ENCODE data around the gene HOXD1.

The HOXD1 gene

DNA sequence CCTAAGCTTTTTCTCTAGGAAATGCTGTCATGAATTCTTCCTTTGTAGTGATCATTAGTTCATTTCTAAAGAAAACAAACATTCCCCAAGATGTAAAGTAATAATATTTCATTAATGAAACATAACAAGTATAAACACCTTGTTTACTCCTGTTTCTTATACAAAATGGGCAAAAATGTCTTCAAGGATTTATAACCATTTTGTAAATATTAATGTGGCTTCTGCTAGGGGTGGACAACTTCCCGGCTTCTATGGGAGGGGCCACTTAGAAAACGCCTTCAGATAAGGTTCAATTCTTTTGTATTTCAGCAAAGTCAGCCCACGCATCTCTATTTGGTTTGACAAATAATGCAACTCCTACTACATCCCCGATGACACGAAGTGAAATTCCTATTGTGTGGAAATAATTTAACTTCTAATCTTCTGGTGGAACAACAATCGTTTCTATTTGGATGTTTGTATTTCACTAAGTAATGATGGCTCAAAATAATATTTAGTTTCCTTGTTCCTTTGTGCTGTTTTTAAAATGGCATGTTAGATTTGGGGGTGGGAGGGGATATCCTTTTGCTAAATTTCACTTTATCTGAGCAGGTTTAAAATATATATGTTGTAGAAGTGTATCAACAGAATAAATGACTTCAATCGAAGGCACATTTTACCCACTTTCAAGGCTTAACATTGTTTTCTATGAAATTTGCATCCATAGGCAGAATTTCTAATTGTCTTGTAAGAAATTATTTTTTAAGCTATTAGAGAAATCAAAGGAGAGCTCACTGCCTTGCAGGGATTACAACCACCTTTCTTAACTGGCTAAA lies 14.7 kb upstream of the HOXD1 start:
- no peak overlapping the region for H3K4me3 ChIP-seq (ENCODE audit: insufficient read depth, low read length, poor library complexity, severe bottlenecking)
- H3K27me3 ChIP-seq (ENCODE audit: low read length), result no peaks in the 10 kb centered on the region
- no peak for TF ChIP-seq CTCF (IDR thresholded peaks at IDR 0.05; ENCODE audit: insufficient read depth, low read length, poor library complexity, severe bottlenecking)
- no peak for TF ChIP-seq EZH2phosphoT487 (conservative IDR thresholded peaks at IDR 0.05; ENCODE audit: low read length)
- no peaks in the 10 kb centered on the region for H4K20me1 ChIP-seq (ENCODE audit: low read depth, low read length)
- no peaks in the 10 kb centered on the region for H3K9me3 ChIP-seq (ENCODE audit: insufficient read depth, low read length)
- no peaks in the 10 kb centered on the region for H3K9me2 ChIP-seq (replicated peaks; ENCODE audit: insufficient read depth, low read length)
- no peaks in the 10 kb centered on the region for H3F3A ChIP-seq (ENCODE audit: insufficient read depth)
- no peak overlapping the region for H3K27ac ChIP-seq (ENCODE audit: low read depth, low read length)
- H3K9ac ChIP-seq (ENCODE audit: low read length), result no peak overlapping the region
- H3K36me3 ChIP-seq (ENCODE audit: low read length), result no peaks in the 10 kb centered on the region
- no peak overlapping the region for H3K4me2 ChIP-seq (ENCODE audit: low read depth, low read length, poor library complexity, severe bottlenecking)
- H2AFZ ChIP-seq (ENCODE audit: low read depth, low read length, severe bottlenecking), result peak overlapping the region; percentile 26
- no peaks in the 10 kb centered on the region for H3K79me2 ChIP-seq (ENCODE audit: insufficient read depth, low read length)

DNA sequence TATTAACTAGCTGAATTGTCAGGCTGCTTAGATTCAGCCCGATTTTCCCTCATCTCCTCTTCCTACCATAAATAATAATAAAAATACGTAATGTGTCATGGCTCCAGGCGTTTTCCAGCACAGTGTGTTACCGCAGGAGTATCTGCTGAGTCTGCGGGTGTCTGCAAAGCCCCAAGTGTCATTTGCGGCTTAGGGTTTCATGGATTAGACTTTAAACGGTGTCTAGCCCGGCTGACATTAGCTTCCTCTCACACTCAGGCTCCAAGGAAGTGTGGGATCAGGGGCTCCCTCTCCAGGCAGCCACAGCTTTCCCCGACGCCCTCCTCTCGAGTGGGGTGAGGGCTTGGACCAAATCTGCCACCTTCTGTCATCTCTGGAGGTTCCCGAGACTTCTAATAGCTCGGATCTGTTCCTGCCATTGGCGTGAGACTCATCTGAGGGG lies 14.1 kb upstream of the HOXD1 start:
- H3K27ac ChIP-seq (ENCODE audit: low read depth, low read length), result no peak overlapping the region
- no peaks in the 10 kb centered on the region for H3K27me3 ChIP-seq (ENCODE audit: low read length)
- H4K20me1 ChIP-seq (ENCODE audit: low read depth, low read length), result no peaks in the 10 kb centered on the region
- no peak for TF ChIP-seq EZH2phosphoT487 (conservative IDR thresholded peaks at IDR 0.05; ENCODE audit: low read length)
- TF ChIP-seq CTCF (IDR thresholded peaks at IDR 0.05; ENCODE audit: insufficient read depth, low read length, poor library complexity, severe bottlenecking), result no peak
- no peak overlapping the region for H3K4me3 ChIP-seq (ENCODE audit: insufficient read depth, low read length, poor library complexity, severe bottlenecking)
- H3F3A ChIP-seq (ENCODE audit: insufficient read depth), result no peaks in the 10 kb centered on the region
- H3K9me2 ChIP-seq (replicated peaks; ENCODE audit: insufficient read depth, low read length), result no peaks in the 10 kb centered on the region
- H2AFZ ChIP-seq (ENCODE audit: low read depth, low read length, severe bottlenecking), result peak overlapping the region; percentile 26
- H3K9me3 ChIP-seq (ENCODE audit: insufficient read depth, low read length), result no peaks in the 10 kb centered on the region
- H3K9ac ChIP-seq (ENCODE audit: low read length), result no peak overlapping the region
- H3K79me2 ChIP-seq (ENCODE audit: insufficient read depth, low read length), result no peaks in the 10 kb centered on the region
- no peaks in the 10 kb centered on the region for H3K36me3 ChIP-seq (ENCODE audit: low read length)
- H3K4me2 ChIP-seq (ENCODE audit: low read depth, low read length, poor library complexity, severe bottlenecking), result no peak overlapping the region

- H3K4me3 ChIP-seq (ENCODE audit: insufficient read depth, low read length, poor library complexity, severe bottlenecking), result no peak overlapping the region
- no peak overlapping the region for H3K27ac ChIP-seq (ENCODE audit: low read depth, low read length)
- H3K27me3 ChIP-seq (ENCODE audit: low read length), result no peaks in the 10 kb centered on the region
- no peak overlapping the region for H2AFZ ChIP-seq (ENCODE audit: low read depth, low read length, severe bottlenecking)
- no peaks in the 10 kb centered on the region for H3K9me2 ChIP-seq (replicated peaks; ENCODE audit: insufficient read depth, low read length)
- H3K36me3 ChIP-seq (ENCODE audit: low read length), result no peaks in the 10 kb centered on the region
- H3F3A ChIP-seq (ENCODE audit: insufficient read depth), result no peaks in the 10 kb centered on the region
- no peaks in the 10 kb centered on the region for H3K9me3 ChIP-seq (ENCODE audit: insufficient read depth, low read length)
- H3K4me2 ChIP-seq (ENCODE audit: low read depth, low read length, poor library complexity, severe bottlenecking), result no peak overlapping the region
- TF ChIP-seq EZH2phosphoT487 (conservative IDR thresholded peaks at IDR 0.05; ENCODE audit: low read length) (no peak), CTCF (IDR thresholded peaks at IDR 0.05; ENCODE audit: insufficient read depth, low read length, poor library complexity, severe bottlenecking) (no peak)
- H3K79me2 ChIP-seq (ENCODE audit: insufficient read depth, low read length), result no peaks in the 10 kb centered on the region
- H3K9ac ChIP-seq (ENCODE audit: low read length), result no peak overlapping the region
- no peaks in the 10 kb centered on the region for H4K20me1 ChIP-seq (ENCODE audit: low read depth, low read length)
Observed at GRCh38 chr2:176174824-176175708, 13.4 kb upstream of the HOXD1 start.

Data from SU-DHL-6 (cell line).